ENCODE measurements around the gene PALMD. TPM values are rescaled to one million over a fixed set of nuclear protein-coding genes. Genes with fewer than 3 reads are reported as not detected.
A peak's percentile ranks its signal among the peaks of the same experiment; 100 is the strongest.

Gene PALMD
- total and polyA plus RNA-seq, 2 donors from 2014 or later = 10.1 to 25.2 TPM

- FAIRE-seq (no peak), DNase-seq (peak in 1 of 5 donors; percentile 75)
- H3K4me3 ChIP-seq (ENCODE audit: low read length in 3 of 3) = no peak overlapping the region
- no peaks in the 10 kb centered on the region for H3K9me3 ChIP-seq (ENCODE audit: control insufficient read depth in 2 of 3, insufficient read depth in 1 of 3, low read length in 3 of 3)
- no peak overlapping the region for H3K9ac ChIP-seq (ENCODE audit: low read length in 3 of 3)
- no peak for TF ChIP-seq CTCF (IDR thresholded peaks at IDR 0.05; ENCODE audit: borderline replicate concordance, extremely low read depth, insufficient read depth)
- intact Hi-C loops (cut with DNase I) = no loop called here
- H3K27ac ChIP-seq (ENCODE audit: low read depth in 2 of 2, low read length in 2 of 2) = no peak overlapping the region
- no peaks in the 10 kb centered on the region for H3K27me3 ChIP-seq (ENCODE audit: control insufficient read depth, insufficient read depth, low read length)
- H3K36me3 ChIP-seq (ENCODE audit: control insufficient read depth in 2 of 3, insufficient read depth in 3 of 3, low read length in 3 of 3) = no peaks in the 10 kb centered on the region
- no peaks in the 10 kb centered on the region for H3K4me1 ChIP-seq (ENCODE audit: control insufficient read depth in 2 of 3, insufficient read depth in 2 of 3, low read depth in 1 of 3, low read length in 3 of 3)
Observed at GRCh38 chr1:99599678-99600175, 46.2 kb upstream of the PALMD start.

- no peak for TF ChIP-seq CTCF (IDR thresholded peaks at IDR 0.05; ENCODE audit: borderline replicate concordance, extremely low read depth, insufficient read depth)
- Histone ChIP-seq H3K36me3 (ENCODE audit: control insufficient read depth in 2 of 3, insufficient read depth in 3 of 3, low read length in 3 of 3) (no peaks in the 10 kb centered on the region), H3K27me3 (ENCODE audit: control insufficient read depth, insufficient read depth, low read length) (no peaks in the 10 kb centered on the region), H3K4me3 (ENCODE audit: low read length in 3 of 3) (no peak overlapping the region), H3K9ac (ENCODE audit: low read length in 3 of 3) (no peak overlapping the region), H3K27ac (ENCODE audit: low read depth in 2 of 2, low read length in 2 of 2) (no peak overlapping the region), H3K9me3 (ENCODE audit: control insufficient read depth in 2 of 3, insufficient read depth in 1 of 3, low read length in 3 of 3) (no peaks in the 10 kb centered on the region), H3K4me1 (ENCODE audit: control insufficient read depth in 2 of 3, insufficient read depth in 2 of 3, low read depth in 1 of 3, low read length in 3 of 3) (no peaks in the 10 kb centered on the region)
- peak in 1 of 5 donors; percentile 6 for DNase-seq
- FAIRE-seq = no peak
- intact Hi-C loops (cut with DNase I) = no loop called here
Observed at GRCh38 chr1:99600782-99601181, 45.1 kb upstream of the PALMD start.

GRCh38 chr1:99601208-99601607, 44.7 kb upstream of the PALMD start:
- H3K4me3 ChIP-seq (ENCODE audit: low read length in 3 of 3) = no peak overlapping the region
- H3K36me3 ChIP-seq (ENCODE audit: control insufficient read depth in 2 of 3, insufficient read depth in 3 of 3, low read length in 3 of 3) = no peaks in the 10 kb centered on the region
- no peak for TF ChIP-seq CTCF (IDR thresholded peaks at IDR 0.05; ENCODE audit: borderline replicate concordance, extremely low read depth, insufficient read depth)
- H3K4me1 ChIP-seq (ENCODE audit: control insufficient read depth in 2 of 3, insufficient read depth in 2 of 3, low read depth in 1 of 3, low read length in 3 of 3) = no peaks in the 10 kb centered on the region
- H3K27me3 ChIP-seq (ENCODE audit: control insufficient read depth, insufficient read depth, low read length) = no peaks in the 10 kb centered on the region
- intact Hi-C loops (cut with DNase I) = no loop called here
- no peak for FAIRE-seq
- no peak for DNase-seq
- no peaks in the 10 kb centered on the region for H3K9me3 ChIP-seq (ENCODE audit: control insufficient read depth in 2 of 3, insufficient read depth in 1 of 3, low read length in 3 of 3)
- H3K9ac ChIP-seq (ENCODE audit: low read length in 3 of 3) = no peak overlapping the region
- H3K27ac ChIP-seq (ENCODE audit: low read depth in 2 of 2, low read length in 2 of 2) = no peak overlapping the region
